Endothelial cell of umbilical vein (primary cell): ENCODE data around the gene TTC34.

Source experiments
- POLR2AphosphoS5 ChIP-seq: IDR thresholded peaks from 2 replicates; pipeline ENCODE4 v1.6.1; 2012; ENCODE audit warnings: low read depth, mild to moderate bottlenecking, control low read depth, low read length, moderate library complexity; ENCODE audit not compliant: insufficient read depth
- TF ChIP-seq, protein P1 (sequence below), 2 donors: IDR thresholded peaks; 1 replicate in 1 of 2; 2 replicates in 1 of 2; pipeline ENCODE4 v1.5.1; 2011; ENCODE audit warnings: low read length in 2 of 2, mild to moderate bottlenecking in 2 of 2, moderate library complexity in 2 of 2, control low read depth in 1 of 2, inconsistent platforms in 1 of 2, low read depth in 1 of 2; ENCODE audit not compliant: insufficient read depth in 1 of 2; ENCODE audit errors: extremely low read depth in 1 of 2

- TF ChIP-seq, protein P1, sequence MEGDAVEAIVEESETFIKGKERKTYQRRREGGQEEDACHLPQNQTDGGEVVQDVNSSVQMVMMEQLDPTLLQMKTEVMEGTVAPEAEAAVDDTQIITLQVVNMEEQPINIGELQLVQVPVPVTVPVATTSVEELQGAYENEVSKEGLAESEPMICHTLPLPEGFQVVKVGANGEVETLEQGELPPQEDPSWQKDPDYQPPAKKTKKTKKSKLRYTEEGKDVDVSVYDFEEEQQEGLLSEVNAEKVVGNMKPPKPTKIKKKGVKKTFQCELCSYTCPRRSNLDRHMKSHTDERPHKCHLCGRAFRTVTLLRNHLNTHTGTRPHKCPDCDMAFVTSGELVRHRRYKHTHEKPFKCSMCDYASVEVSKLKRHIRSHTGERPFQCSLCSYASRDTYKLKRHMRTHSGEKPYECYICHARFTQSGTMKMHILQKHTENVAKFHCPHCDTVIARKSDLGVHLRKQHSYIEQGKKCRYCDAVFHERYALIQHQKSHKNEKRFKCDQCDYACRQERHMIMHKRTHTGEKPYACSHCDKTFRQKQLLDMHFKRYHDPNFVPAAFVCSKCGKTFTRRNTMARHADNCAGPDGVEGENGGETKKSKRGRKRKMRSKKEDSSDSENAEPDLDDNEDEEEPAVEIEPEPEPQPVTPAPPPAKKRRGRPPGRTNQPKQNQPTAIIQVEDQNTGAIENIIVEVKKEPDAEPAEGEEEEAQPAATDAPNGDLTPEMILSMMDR (IDR thresholded peaks at IDR 0.05; ENCODE audit: extremely low read depth in 1 of 2, insufficient read depth in 1 of 2, low read depth in 1 of 2, low read length in 2 of 2): no peak
- no peak for TF ChIP-seq POLR2AphosphoS5
These were observed 28.5 kb upstream of the TTC34 start for GRCh38 chr1:2829846-2830615.
